ENCODE measurements around the gene SERPINI1. TPM values are rescaled to one million over a fixed set of nuclear protein-coding genes. Genes with fewer than 3 reads are reported as not detected.

SERPINI1 gene
- total and polyA plus RNA-seq, 2 experiments from 2014 or later, result 7.3 to 9.8 TPM

GRCh38 chr3:167843886-167844285 is 108.4 kb downstream of the SERPINI1 start:
- Histone ChIP-seq H3K27me3 (replicated peaks; ENCODE audit: insufficient read depth) (no peaks in the 10 kb centered on the region), H4K20me1 (ENCODE audit: insufficient read depth) (no peaks in the 10 kb centered on the region), H3K9me3 (ENCODE audit: low read depth) (no peaks in the 10 kb centered on the region), H2AFZ (no peak overlapping the region), H3K9me2 (ENCODE audit: insufficient read depth) (no peaks in the 10 kb centered on the region), H3K4me3 (no peak overlapping the region), H3K27ac (no peak overlapping the region), H3F3A (ENCODE audit: insufficient read depth) (no peaks in the 10 kb centered on the region), H3K9ac (no peak overlapping the region), H3K79me2 (ENCODE audit: insufficient read depth) (no peaks in the 10 kb centered on the region), H3K4me1 (ENCODE audit: insufficient read depth) (no peaks in the 10 kb centered on the region), H3K4me2 (ENCODE audit: unreplicated experiment) (no peak overlapping the region), H3K36me3 (ENCODE audit: low read depth) (no peaks in the 10 kb centered on the region)
- TF ChIP-seq EZH2 (IDR thresholded peaks at IDR 0.05; ENCODE audit: insufficient read depth, poor library complexity, severe bottlenecking) (no peak), EZH2phosphoT487 (IDR thresholded peaks at IDR 0.05; ENCODE audit: insufficient read depth, low read depth) (no peak)
- DNase-seq, result no peak
- in situ Hi-C loops (cut with MboI), result no loop called here
- 72 to 84% methylated on average over 2 of the region's 2 CpGs for WGBS, 2 experiments (ENCODE audit: low coverage in 1 of 2, low lambda C conversion rate in 2 of 2, missing lambda C conversion rate in 2 of 2)

GRCh38 chr3:167844528-167844927 is 109.0 kb downstream of the SERPINI1 start:
- no peaks in the 10 kb centered on the region for H3K9me2 ChIP-seq (ENCODE audit: insufficient read depth)
- no peak overlapping the region for H2AFZ ChIP-seq
- no peak for DNase-seq
- no peaks in the 10 kb centered on the region for H3K79me2 ChIP-seq (ENCODE audit: insufficient read depth)
- no peaks in the 10 kb centered on the region for H3K4me1 ChIP-seq (ENCODE audit: insufficient read depth)
- H3K27me3 ChIP-seq (replicated peaks; ENCODE audit: insufficient read depth), result no peaks in the 10 kb centered on the region
- in situ Hi-C loops (cut with MboI), result no loop called here
- H3K36me3 ChIP-seq (ENCODE audit: low read depth), result no peaks in the 10 kb centered on the region
- no peaks in the 10 kb centered on the region for H3F3A ChIP-seq (ENCODE audit: insufficient read depth)
- H4K20me1 ChIP-seq (ENCODE audit: insufficient read depth), result no peaks in the 10 kb centered on the region
- no peak overlapping the region for H3K4me3 ChIP-seq
- no peak for TF ChIP-seq EZH2phosphoT487 (IDR thresholded peaks at IDR 0.05; ENCODE audit: insufficient read depth, low read depth)
- H3K9me3 ChIP-seq (ENCODE audit: low read depth), result no peaks in the 10 kb centered on the region
- H3K27ac ChIP-seq, result no peak overlapping the region
- H3K9ac ChIP-seq, result no peak overlapping the region
- no peak overlapping the region for H3K4me2 ChIP-seq (ENCODE audit: unreplicated experiment)

GRCh38 chr3:167851171-167851570 is 115.7 kb downstream of the SERPINI1 start:
- Histone ChIP-seq H3K9ac (no peak overlapping the region), H3K9me2 (ENCODE audit: insufficient read depth) (no peaks in the 10 kb centered on the region), H3K4me2 (ENCODE audit: unreplicated experiment) (no peak overlapping the region), H3K79me2 (ENCODE audit: insufficient read depth) (no peaks in the 10 kb centered on the region), H2AFZ (no peak overlapping the region), H3F3A (ENCODE audit: insufficient read depth) (no peaks in the 10 kb centered on the region), H3K4me3 (no peak overlapping the region), H3K27ac (no peak overlapping the region), H3K4me1 (ENCODE audit: insufficient read depth) (no peaks in the 10 kb centered on the region), H3K27me3 (replicated peaks; ENCODE audit: insufficient read depth) (no peaks in the 10 kb centered on the region), H3K36me3 (ENCODE audit: low read depth) (no peaks in the 10 kb centered on the region), H3K9me3 (ENCODE audit: low read depth) (no peaks in the 10 kb centered on the region), H4K20me1 (ENCODE audit: insufficient read depth) (no peaks in the 10 kb centered on the region)
- no peak for DNase-seq
- TF ChIP-seq EZH2phosphoT487 (IDR thresholded peaks at IDR 0.05; ENCODE audit: insufficient read depth, low read depth), result no peak
- TF ChIP-seq EZH2 (IDR thresholded peaks at IDR 0.05; ENCODE audit: insufficient read depth, poor library complexity, severe bottlenecking), result no peak
- in situ Hi-C loops (cut with MboI), result no loop called here
- 19 to 26% methylated on average over 1 of the region's 1 CpG for WGBS, 2 experiments (ENCODE audit: low coverage in 1 of 2, low lambda C conversion rate in 2 of 2, missing lambda C conversion rate in 2 of 2)

GRCh38 chr3:167851749-167852148 is 116.2 kb downstream of the SERPINI1 start:
- Histone ChIP-seq H3K27ac (no peak overlapping the region), H3K9me2 (ENCODE audit: insufficient read depth) (no peaks in the 10 kb centered on the region), H3K9me3 (ENCODE audit: low read depth) (no peaks in the 10 kb centered on the region), H3K36me3 (ENCODE audit: low read depth) (no peaks in the 10 kb centered on the region), H4K20me1 (ENCODE audit: insufficient read depth) (no peaks in the 10 kb centered on the region), H2AFZ (no peak overlapping the region), H3K79me2 (ENCODE audit: insufficient read depth) (no peaks in the 10 kb centered on the region), H3K27me3 (replicated peaks; ENCODE audit: insufficient read depth) (no peaks in the 10 kb centered on the region), H3K4me1 (ENCODE audit: insufficient read depth) (no peaks in the 10 kb centered on the region), H3K9ac (no peak overlapping the region), H3F3A (ENCODE audit: insufficient read depth) (no peaks in the 10 kb centered on the region), H3K4me2 (ENCODE audit: unreplicated experiment) (no peak overlapping the region), H3K4me3 (no peak overlapping the region)
- no peak for TF ChIP-seq EZH2 (IDR thresholded peaks at IDR 0.05; ENCODE audit: insufficient read depth, poor library complexity, severe bottlenecking)
- no peak for TF ChIP-seq EZH2phosphoT487 (IDR thresholded peaks at IDR 0.05; ENCODE audit: insufficient read depth, low read depth)
- in situ Hi-C loops (cut with MboI), result no loop called here
- DNase-seq, result no peak
- 96 to 99% methylated on average over 3 of the region's 3 CpGs for WGBS, 2 experiments (ENCODE audit: low coverage in 1 of 2, low lambda C conversion rate in 2 of 2, missing lambda C conversion rate in 2 of 2)

GRCh38 chr3:167852216-167852615 is 116.7 kb downstream of the SERPINI1 start:
- no peaks in the 10 kb centered on the region for H3K9me2 ChIP-seq (ENCODE audit: insufficient read depth)
- DNase-seq, result peak; percentile 31
- H3K79me2 ChIP-seq (ENCODE audit: insufficient read depth), result no peaks in the 10 kb centered on the region
- H2AFZ ChIP-seq, result no peak overlapping the region
- in situ Hi-C loops (cut with MboI), result no loop called here
- no peak overlapping the region for H3K4me2 ChIP-seq (ENCODE audit: unreplicated experiment)
- no peak overlapping the region for H3K9ac ChIP-seq
- H3K36me3 ChIP-seq (ENCODE audit: low read depth), result no peaks in the 10 kb centered on the region
- 29 to 32% methylated on average over 2 of the region's 2 CpGs for WGBS, 2 experiments (ENCODE audit: low coverage in 1 of 2, low lambda C conversion rate in 2 of 2, missing lambda C conversion rate in 2 of 2)
- no peak overlapping the region for H3K4me3 ChIP-seq
- H3F3A ChIP-seq (ENCODE audit: insufficient read depth), result no peaks in the 10 kb centered on the region
- TF ChIP-seq EZH2phosphoT487 (IDR thresholded peaks at IDR 0.05; ENCODE audit: insufficient read depth, low read depth) (no peak), EZH2 (IDR thresholded peaks at IDR 0.05; ENCODE audit: insufficient read depth, poor library complexity, severe bottlenecking) (no peak)
- no peak overlapping the region for H3K27ac ChIP-seq
- no peaks in the 10 kb centered on the region for H4K20me1 ChIP-seq (ENCODE audit: insufficient read depth)
- no peaks in the 10 kb centered on the region for H3K4me1 ChIP-seq (ENCODE audit: insufficient read depth)
- H3K9me3 ChIP-seq (ENCODE audit: low read depth), result no peaks in the 10 kb centered on the region
- H3K27me3 ChIP-seq (replicated peaks; ENCODE audit: insufficient read depth), result no peaks in the 10 kb centered on the region

Measured in GM23248 (cell line).